Activated naive CD8-positive, alpha-beta T cell (primary cell): Measurements from ENCODE around the gene GMCL2.
A peak's percentile ranks its signal among the peaks of the same experiment; 100 is the strongest.
"Not testable (repeated sequence)": the region's sequence is repeated elsewhere in the genome, so short reads cannot be mapped to it uniquely, and the experiment has no call there.

ENCODE experiments used
- H3K27ac Mint-ChIP-seq: one replicate; pipeline ENCODE4 v1.8.0; 2021; ENCODE audit warnings: mixed read lengths
- H3K27me3 Mint-ChIP-seq: one replicate; pipeline ENCODE4 v1.8.0; 2021; ENCODE audit warnings: mixed read lengths
- H3K36me3 Mint-ChIP-seq: one replicate; pipeline ENCODE4 v1.8.0; 2021; ENCODE audit warnings: mixed read lengths
- H3K4me1 Mint-ChIP-seq: one replicate; pipeline ENCODE4 v1.8.0; 2021; ENCODE audit warnings: low read depth, mixed read lengths
- H3K4me3 Mint-ChIP-seq: one replicate; pipeline ENCODE4 v1.8.0; 2021; ENCODE audit warnings: mild to moderate bottlenecking, mixed read lengths
- H3K9me3 Mint-ChIP-seq: one replicate; pipeline ENCODE4 v1.8.0; 2021; ENCODE audit warnings: low read depth, mixed read lengths

The GMCL2 gene

DNA sequence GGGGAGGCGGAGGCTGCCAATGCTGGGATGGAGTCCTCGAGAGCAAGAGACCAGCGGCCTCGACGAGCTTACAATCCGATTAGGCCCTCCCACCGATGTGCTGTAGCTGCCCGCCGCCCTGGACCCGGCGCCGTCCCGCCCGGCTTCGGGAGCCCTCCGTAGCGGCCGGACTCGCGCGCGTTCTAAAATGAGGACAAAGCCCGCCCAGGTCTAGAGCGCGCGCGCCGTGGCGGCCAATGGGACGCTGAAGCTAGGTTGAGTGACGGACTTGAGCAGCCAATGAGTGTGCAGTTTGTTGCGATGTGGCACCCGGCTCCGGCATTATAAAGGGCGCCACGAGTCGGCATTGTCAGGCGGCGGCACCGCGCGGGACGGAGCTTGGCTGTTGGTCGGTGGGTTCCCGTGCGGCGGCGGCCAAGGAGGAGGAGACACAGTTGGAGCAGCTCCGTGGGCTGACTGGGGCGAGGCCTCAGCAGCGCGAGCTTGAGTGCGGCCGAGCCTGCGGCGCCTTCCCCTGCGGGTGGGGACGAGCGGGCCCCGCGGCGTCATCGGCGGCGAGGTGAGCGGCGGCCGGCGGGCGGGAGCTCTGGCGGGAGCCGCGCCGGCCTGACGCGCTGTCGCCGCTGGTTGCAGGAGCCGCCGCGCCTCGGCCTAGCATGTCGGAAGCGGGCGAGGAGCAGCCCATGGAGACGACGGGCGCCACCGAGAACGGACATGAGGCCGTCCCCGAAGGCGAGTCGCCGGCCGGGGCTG, 17.2 kb upstream of the GMCL2 start, which contains the start of gene HNRNPAB:
Gene HNRNPAB, plus strand, starts transcription at position 352 of the 753 bp plus-strand sequence. Its CDS starts 305 bp downstream, at position 657.
- Mint-ChIP-seq H3K36me3 (peaks cover 17% of the 10 kb centered on the region), H3K4me1 (peaks cover 30% of the 10 kb centered on the region), H3K27me3 (no peaks in the 10 kb centered on the region), H3K4me3 (peak within 1 kb of the TSS; percentile 97), H3K9me3 (no peaks in the 10 kb centered on the region), H3K27ac (peak within 1 kb of the TSS; percentile 99)

GRCh38 chr5:178203670-178204181, 16.6 kb upstream of the GMCL2 start:
- no peaks in the 10 kb centered on the region for H3K27me3 Mint-ChIP-seq
- peak overlapping the region; percentile 97 for H3K4me3 Mint-ChIP-seq
- H3K36me3 Mint-ChIP-seq, result peaks cover 17% of the 10 kb centered on the region

GRCh38 chr5:178202541-178202940, 15.4 kb upstream of the GMCL2 start:
- Mint-ChIP-seq H3K27ac (no peak overlapping the region), H3K36me3 (peaks cover 14% of the 10 kb centered on the region), H3K9me3 (no peaks in the 10 kb centered on the region), H3K4me1 (peaks cover 19% of the 10 kb centered on the region), H3K4me3 (peak overlapping the region; percentile 77), H3K27me3 (no peaks in the 10 kb centered on the region)

More at GRCh38 chr5:178203670-178204181, 16.6 kb upstream of the GMCL2 start:
- Mint-ChIP-seq H3K27ac (peak overlapping the region; percentile 99), H3K4me1 (peaks cover 27% of the 10 kb centered on the region), H3K9me3 (no peaks in the 10 kb centered on the region)

DNA sequence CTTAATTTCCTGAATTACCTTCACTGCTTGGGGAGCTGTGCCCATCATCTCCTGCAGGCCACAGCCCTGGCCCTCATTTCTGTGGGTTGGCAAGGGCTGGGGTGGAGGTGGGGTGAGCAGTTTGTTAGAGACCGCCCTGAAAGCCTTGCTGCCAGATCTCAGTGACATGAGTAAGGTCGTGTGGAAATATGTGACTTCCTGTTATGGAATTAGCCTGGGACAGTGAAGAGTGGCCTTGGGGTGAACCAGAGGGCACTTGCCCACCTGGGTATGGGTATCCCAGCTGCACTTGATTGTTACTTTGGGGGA, 14.7 kb upstream of the GMCL2 start:
- peak overlapping the region; percentile 51 for H3K4me3 Mint-ChIP-seq
- peaks cover 12% of the 10 kb centered on the region for H3K36me3 Mint-ChIP-seq
- no peaks in the 10 kb centered on the region for H3K9me3 Mint-ChIP-seq
- no peak overlapping the region for H3K27ac Mint-ChIP-seq
- H3K4me1 Mint-ChIP-seq, result peaks cover 14% of the 10 kb centered on the region
- H3K27me3 Mint-ChIP-seq, result no peaks in the 10 kb centered on the region

- Mint-ChIP-seq H3K4me3 (peak overlapping the region; percentile 51), H3K9me3 (no peaks in the 10 kb centered on the region), H3K36me3 (peaks cover 9% of the 10 kb centered on the region), H3K27me3 (no peaks in the 10 kb centered on the region), H3K27ac (no peak overlapping the region), H3K4me1 (peaks cover 10% of the 10 kb centered on the region)
Measured at GRCh38 chr5:178201221-178201926, 14.2 kb upstream of the GMCL2 start.

GRCh38 chr5:178199581-178200434, 12.6 kb upstream of the GMCL2 start:
- H3K4me3 Mint-ChIP-seq, result no peak overlapping the region
- no peak overlapping the region for H3K27ac Mint-ChIP-seq
- H3K27me3 Mint-ChIP-seq, result no peaks in the 10 kb centered on the region
- peaks cover 2% of the 10 kb centered on the region for H3K4me1 Mint-ChIP-seq
- H3K9me3 Mint-ChIP-seq, result no peaks in the 10 kb centered on the region
- peaks cover 2% of the 10 kb centered on the region for H3K36me3 Mint-ChIP-seq

- Mint-ChIP-seq H3K27me3 (no peaks in the 10 kb centered on the region), H3K9me3 (no peaks in the 10 kb centered on the region), H3K4me3 (no peak overlapping the region), H3K36me3 (no peaks in the 10 kb centered on the region), H3K27ac (no peak overlapping the region), H3K4me1 (peaks cover 7% of the 10 kb centered on the region)
Measured at GRCh38 chr5:178198706-178199105, 11.5 kb upstream of the GMCL2 start.

- peaks cover 11% of the 10 kb centered on the region for H3K4me1 Mint-ChIP-seq
- not testable (repeated sequence) for H3K27ac Mint-ChIP-seq, H3K27me3 Mint-ChIP-seq, H3K4me3 Mint-ChIP-seq, H3K36me3 Mint-ChIP-seq, H3K9me3 Mint-ChIP-seq
Measured at GRCh38 chr5:178198151-178198550, 11.0 kb upstream of the GMCL2 start.

DNA sequence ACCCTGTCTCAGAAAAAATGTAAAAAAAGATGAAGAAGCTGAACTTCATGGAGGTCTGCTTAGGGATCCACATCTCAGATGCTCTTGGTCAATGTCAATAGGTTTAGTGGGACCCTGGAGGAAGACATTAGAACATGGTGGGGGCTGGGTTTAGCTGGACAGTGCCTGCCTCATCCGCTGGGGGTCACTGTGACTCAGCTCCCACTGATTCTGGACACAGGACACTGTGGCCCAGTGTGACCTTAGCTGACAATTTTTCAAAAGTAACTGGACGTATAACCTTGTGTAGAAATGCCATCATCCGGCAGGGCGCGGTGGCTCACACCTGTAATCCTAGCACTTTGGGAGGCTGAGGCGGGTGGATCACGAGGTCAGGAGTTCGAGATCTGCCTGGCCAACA, 9.8 kb upstream of the GMCL2 start:
- H3K27ac Mint-ChIP-seq, result no peak overlapping the region
- H3K9me3 Mint-ChIP-seq, result no peaks in the 10 kb centered on the region
- no peak overlapping the region for H3K4me3 Mint-ChIP-seq
- H3K27me3 Mint-ChIP-seq, result peaks cover 7% of the 10 kb centered on the region
- H3K36me3 Mint-ChIP-seq, result peaks cover 3% of the 10 kb centered on the region
- H3K4me1 Mint-ChIP-seq, result peaks cover 11% of the 10 kb centered on the region

- Mint-ChIP-seq H3K4me3 (no peak overlapping the region), H3K36me3 (peaks cover 3% of the 10 kb centered on the region), H3K27me3 (peaks cover 7% of the 10 kb centered on the region), H3K27ac (no peak overlapping the region), H3K9me3 (no peaks in the 10 kb centered on the region), H3K4me1 (peaks cover 11% of the 10 kb centered on the region)
Measured at GRCh38 chr5:178196281-178196812, 9.2 kb upstream of the GMCL2 start.

DNA sequence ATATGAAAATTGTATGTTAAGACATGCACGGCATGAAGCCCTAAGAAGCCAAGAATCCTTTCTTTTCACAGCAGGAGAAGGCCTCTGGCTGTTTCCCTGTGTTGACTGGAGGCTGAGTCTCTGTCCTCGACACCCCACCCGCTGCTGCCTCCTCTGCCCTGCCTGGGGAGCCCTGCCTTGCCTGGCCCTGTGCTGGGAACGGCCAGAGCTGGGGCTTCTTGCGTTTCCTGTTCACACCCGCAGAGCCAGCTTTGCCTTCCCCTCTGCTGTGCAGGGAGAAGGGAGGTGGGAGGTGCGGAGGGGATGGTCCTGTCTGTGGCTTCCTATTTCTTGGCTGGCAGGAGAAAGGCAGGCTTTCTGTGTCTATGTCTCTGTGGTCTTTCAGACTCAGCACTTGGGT, 6.9 kb upstream of the GMCL2 start:
- Mint-ChIP-seq H3K4me3 (no peak overlapping the region), H3K36me3 (peaks cover 3% of the 10 kb centered on the region)

DNA sequence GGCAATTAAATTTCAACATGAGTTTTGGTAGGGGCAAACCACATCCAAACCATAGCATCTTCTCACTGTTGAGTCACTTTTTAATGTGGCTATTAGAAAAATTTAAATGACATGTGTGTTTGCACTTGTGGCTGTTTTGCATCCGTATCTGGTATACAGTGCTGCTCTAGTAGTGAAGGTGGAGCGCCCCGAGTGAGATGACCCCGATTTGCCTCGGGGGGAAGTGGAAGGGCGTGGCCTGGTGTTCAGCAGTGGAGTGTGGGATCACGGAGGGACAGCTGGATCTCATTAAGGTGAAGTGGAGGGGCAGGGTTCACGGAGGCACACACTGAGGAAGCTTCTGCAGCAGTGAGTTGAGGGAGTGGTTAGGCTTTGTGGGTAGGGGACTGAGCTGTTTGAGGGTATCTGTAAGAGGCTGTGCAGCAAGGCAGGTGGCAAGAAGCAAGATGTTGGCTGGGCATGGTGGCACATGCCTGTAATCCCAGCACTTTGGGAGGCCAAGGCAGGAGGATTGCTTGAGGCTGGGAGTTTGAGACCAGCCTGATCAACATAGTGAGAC, 6.2 kb upstream of the GMCL2 start:
- Mint-ChIP-seq H3K4me3 (no peak overlapping the region), H3K4me1 (peaks cover 11% of the 10 kb centered on the region), H3K27me3 (peaks cover 7% of the 10 kb centered on the region), H3K27ac (no peak overlapping the region), H3K9me3 (no peaks in the 10 kb centered on the region), H3K36me3 (peaks cover 3% of the 10 kb centered on the region)

More for the DNA sequence above, 6.9 kb upstream of the GMCL2 start:
- Mint-ChIP-seq H3K4me1 (peaks cover 11% of the 10 kb centered on the region), H3K27me3 (peaks cover 7% of the 10 kb centered on the region), H3K27ac (no peak overlapping the region), H3K9me3 (no peaks in the 10 kb centered on the region)

DNA sequence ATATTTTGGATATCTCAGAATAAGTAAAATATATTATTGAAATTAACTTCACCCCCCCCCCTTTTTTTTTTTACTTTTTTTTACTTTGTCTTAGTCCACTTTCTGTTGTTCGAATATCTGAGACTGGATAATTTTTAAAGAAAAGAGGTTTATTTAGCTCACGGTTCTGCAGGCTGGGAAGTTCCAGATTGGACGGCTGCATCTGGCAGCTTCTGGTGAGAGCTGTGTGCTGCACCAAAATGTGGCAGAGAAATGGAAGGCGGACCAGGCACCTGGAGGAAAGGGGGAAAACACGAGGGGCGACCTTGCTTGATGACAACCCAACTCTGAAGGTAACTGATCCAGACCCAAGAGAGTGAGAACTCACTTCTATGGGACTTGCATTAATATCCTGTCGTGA, 5.6 kb upstream of the GMCL2 start:
- Mint-ChIP-seq H3K4me1 (peaks cover 11% of the 10 kb centered on the region), H3K27me3 (peaks cover 7% of the 10 kb centered on the region), H3K27ac (peak overlapping the region; percentile 17), H3K36me3 (peaks cover 3% of the 10 kb centered on the region), H3K4me3 (no peak overlapping the region), H3K9me3 (no peaks in the 10 kb centered on the region)

- H3K4me3 Mint-ChIP-seq, result no peak overlapping the region
- H3K4me1 Mint-ChIP-seq, result peaks cover 11% of the 10 kb centered on the region
- H3K27me3 Mint-ChIP-seq, result peaks cover 7% of the 10 kb centered on the region
- peaks cover 3% of the 10 kb centered on the region for H3K36me3 Mint-ChIP-seq
- H3K9me3 Mint-ChIP-seq, result no peaks in the 10 kb centered on the region
- H3K27ac Mint-ChIP-seq, result no peak overlapping the region
Measured at GRCh38 chr5:178192244-178192643, 5.1 kb upstream of the GMCL2 start.
